HG02642 (cell line): Measurements from ENCODE around the gene LRFN2.

ENCODE experiments used
- ATAC-seq: cut with Tn5 transposase; IDR thresholded peaks from one replicate; pipeline ENCODE4 v1.9.1; 2021; ENCODE audit warnings: mild to moderate bottlenecking; ENCODE audit not compliant: unreplicated experiment, poor library complexity

Gene LRFN2

GRCh38 chr6:40443842-40444241, 143.3 kb downstream of the LRFN2 start:
- no peak for ATAC-seq

DNA sequence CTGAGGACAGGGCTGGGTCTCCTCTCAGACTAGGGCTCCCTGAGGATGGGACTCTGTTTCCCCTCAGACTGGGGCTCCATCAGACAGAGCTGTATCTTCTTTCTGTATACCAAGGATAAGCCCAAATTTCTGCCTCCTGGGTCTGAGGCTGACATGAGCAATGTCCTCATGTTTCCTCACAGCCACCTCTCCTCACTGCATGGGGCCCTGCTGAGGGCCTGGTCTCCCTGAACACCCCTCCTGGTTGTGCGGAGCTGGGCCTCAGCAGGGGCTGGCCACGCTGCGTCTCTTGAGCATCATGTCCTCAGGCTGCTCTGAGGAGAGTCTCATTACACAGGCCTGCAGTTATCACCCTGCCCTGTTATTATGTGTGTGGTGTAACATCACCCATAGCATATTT, 144.6 kb downstream of the LRFN2 start:
- no peak for ATAC-seq

- ATAC-seq = no peak
These were observed 146.0 kb downstream of the LRFN2 start for GRCh38 chr6:40441150-40441549.

DNA sequence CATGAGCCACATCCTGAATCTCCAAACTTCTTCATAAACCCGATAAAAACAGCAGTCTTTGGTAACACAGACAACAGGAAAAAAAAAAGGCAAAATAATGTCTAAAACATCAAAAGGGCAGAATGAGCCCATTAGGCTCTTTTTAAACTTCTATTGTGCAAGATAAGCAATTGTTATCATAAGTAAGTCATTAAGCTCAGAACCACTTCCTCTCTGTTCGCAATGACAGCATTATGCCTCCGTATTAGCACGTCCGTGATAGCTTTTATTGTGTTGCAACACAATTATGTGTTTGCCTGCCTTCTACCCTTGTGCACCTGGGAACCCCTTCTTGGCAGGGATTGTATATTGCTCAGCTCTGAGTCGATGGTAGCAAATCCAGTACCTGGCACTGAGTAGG, 147.1 kb downstream of the LRFN2 start:
- ATAC-seq = no peak

DNA sequence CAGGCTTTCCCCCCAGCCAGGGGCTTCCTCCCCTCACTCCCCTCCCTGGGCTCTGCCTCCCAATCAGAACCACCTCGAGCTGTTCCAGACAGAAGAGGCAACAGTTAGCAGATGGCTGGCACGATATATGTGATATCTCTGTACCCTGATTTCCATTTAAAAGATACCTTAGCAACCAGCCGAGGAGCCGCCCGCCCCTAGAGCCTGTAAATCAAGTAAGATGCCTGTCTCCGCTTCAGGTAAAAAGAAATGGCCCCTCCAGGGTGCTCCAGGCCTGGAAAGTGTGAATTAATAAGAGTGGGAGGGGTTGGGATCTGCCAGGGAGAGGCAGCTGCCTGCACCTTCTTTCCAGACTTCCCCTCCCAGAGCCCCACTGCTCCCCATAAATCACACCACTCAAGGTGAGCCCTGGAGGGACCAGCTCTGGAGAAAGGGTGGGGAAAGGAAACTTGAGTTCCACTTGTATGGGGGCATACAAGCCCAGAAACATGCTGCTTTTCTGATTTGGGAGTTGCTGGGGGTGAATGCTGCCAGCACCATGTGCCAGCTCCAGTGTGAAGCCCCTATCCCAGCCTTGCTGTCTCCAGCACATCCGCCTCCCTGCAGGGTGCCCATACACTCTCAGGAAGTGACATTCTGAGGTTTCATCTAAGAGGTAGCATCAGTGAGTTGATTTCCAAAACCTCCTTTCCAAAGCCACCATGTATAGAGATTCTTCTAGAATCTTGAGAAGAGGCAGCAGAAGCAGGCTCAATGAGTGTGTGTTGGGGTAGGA, 148.0 kb downstream of the LRFN2 start:
- no peak for ATAC-seq

GRCh38 chr6:40438246-40438887, 148.8 kb downstream of the LRFN2 start:
- no peak for ATAC-seq

- no peak for ATAC-seq
These were observed 149.5 kb downstream of the LRFN2 start for GRCh38 chr6:40437631-40438030.

DNA sequence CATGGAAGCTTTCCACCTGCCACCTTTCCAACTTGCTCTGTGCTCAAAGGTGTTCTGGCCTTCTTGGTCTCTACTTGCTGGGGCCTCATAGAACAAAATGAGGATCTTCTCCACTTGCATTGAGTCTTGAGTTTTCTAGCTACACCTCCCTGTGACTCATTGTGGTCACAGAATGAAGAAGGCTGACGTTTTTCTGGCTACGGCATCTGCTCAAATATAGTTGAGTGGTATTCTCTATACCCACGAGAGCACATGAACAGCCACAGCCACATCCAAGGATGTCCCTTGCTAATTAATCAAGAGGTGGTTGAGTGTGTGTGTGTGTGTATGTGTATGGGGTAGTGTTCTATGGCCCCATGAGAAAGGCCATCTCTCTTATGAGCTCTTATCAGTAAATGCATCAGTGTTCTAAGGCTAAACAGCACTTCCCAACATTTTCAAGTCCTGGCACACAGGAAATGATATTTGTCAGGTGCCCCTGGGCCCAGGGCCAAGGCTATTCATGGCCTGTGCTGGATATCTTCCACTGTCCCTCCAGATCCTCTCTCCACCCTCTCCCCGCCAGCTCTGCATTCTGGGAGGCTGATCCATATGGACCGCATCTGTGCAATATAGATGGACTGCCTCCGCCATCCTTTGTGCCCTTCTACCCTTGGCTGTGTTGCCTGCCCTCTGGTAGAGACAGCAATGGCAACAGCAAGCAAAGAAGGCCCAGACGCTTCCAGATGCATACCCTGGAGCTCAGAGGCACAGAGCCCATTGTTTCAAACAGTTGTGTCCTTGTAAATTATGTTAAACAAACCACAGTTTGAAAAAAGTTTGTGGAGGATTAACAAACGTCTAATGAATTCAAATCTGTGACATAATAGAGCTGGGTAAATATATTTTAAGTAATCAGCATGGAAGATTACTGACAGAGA, 150.2 kb downstream of the LRFN2 start:
- ATAC-seq = no peak

- ATAC-seq = no peak
These were observed 154.2 kb downstream of the LRFN2 start for GRCh38 chr6:40432982-40433381.

GRCh38 chr6:40431706-40432105, 155.5 kb downstream of the LRFN2 start:
- ATAC-seq = no peak

DNA sequence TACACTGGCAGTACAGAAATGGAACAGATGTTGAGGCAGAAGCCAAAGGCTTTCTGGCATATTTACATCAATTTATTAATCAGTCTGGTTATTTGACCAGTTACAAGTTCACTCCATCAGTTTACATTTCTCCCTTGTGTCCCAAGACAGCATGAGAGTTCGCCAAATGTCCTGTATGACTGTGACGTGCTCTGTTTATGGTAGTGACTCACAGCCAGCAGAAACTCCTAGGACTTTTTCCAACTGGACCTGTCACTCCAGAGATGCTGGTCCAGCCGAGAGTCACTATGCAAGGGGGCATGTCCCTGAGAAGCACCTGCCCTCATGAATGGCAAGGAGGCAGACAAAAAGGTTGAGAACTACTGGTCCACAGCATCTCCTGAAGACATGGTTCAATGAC, 160.0 kb downstream of the LRFN2 start:
- no peak for ATAC-seq

DNA sequence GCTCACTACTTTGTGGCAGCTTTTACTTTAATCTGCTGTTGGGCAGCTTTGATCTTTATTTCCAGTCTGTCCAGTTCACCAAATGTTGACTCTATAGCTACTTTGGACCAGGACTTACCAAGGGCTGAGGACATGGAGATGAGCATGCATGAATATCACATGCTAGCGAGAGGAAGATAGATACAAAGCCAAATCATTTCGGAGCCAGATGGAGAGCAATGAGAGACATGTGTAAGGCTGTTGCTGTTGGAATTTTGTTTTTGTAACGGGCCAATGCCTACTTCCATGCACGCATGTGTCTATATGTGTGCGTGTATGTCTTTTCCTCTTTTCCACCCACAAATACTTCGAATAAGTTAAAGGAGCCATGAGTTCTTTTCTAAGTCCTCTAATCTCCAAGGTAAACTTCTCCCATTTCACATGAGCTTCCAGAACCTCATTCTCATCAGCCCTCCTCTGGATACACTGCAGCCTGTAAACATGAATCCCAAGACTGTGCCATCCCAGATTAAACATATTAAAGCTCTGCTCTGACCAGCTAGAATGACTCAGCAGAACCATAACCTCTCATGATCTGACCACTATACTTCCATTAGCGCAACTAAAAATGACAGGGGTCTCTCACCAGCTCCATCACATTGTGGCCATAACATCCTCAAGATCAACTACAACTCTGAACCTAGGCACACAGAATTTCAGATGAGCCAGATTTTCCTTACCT, 160.7 kb downstream of the LRFN2 start:
- ATAC-seq = no peak

DNA sequence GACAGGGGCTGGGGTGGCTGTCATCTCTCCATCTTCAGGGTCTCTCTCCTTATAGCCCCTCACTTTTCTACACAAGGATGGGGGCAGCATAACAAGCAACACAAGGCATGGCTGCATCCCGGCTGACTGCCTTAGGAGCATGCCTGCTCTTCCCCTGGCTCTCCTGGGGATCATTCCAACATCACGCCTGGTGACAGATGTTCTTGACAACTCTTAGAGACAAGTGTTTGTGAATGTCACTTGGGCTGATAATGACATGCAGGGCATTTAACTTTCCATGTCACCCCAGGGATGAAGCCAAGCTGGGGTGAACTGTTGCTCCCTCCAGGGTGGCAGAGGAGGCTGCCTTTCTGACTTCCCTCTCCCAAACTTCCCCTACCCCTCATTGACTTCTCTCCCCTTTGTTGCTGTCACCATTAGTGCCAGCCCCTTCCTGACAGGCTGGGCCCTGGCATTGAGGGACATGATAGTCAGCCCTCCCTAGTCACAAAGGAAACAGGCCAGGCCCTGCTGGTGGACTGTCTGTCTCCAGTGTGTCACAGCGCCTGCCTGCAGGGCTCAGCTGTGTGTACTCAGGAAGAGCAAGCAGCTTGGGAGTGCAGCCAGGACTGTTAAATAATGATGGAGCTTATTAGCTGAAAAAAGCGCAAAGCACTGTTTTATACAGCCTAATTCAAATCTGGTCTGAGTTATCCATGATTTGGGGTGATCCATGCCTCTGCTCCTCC, 161.8 kb downstream of the LRFN2 start:
- ATAC-seq = no peak

DNA sequence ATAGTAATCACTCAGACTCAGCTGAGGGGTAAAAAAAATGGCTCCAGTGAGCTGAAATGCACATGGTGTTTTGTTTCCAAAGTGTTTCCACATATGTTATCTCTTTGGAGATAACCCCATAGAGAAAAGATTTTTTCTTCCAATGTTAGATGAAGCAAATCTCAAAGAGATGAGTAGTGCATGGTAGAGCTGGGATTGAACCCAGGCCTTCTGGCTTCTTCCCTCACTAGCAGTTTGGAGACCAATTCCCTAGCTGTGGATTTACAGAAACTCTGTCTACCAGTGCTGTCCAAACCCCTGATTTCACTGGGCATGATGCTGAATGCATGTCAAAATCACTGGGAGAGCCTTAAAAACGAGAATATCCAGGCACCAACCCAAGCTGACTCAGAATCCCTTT, 165.1 kb downstream of the LRFN2 start:
- no peak for ATAC-seq

GRCh38 chr6:40419946-40420728, 167.0 kb downstream of the LRFN2 start:
- ATAC-seq = no peak

- ATAC-seq = no peak
These were observed 167.8 kb downstream of the LRFN2 start for GRCh38 chr6:40419377-40419776.

- no peak for ATAC-seq
These were observed 170.1 kb downstream of the LRFN2 start for GRCh38 chr6:40417031-40417430.

DNA sequence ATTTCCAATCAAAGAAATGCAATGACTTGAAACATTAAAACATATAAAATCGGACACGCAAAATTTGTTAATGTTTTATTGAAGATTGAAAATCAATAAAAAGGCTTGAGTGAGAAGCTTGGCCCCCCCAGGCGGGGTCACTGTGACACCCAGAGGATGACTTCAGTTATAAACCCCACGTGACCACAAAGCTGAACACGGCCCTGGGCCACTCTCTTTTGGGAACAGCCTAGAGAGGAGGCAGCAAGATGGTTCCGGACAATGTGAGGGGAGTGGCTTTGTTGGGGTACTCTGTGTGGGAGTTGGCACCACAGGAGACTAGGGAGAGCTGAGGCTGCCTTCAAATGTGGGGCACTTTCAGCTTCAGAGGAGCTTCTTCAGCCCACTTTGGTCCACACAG, 172.5 kb downstream of the LRFN2 start:
- ATAC-seq = no peak

DNA sequence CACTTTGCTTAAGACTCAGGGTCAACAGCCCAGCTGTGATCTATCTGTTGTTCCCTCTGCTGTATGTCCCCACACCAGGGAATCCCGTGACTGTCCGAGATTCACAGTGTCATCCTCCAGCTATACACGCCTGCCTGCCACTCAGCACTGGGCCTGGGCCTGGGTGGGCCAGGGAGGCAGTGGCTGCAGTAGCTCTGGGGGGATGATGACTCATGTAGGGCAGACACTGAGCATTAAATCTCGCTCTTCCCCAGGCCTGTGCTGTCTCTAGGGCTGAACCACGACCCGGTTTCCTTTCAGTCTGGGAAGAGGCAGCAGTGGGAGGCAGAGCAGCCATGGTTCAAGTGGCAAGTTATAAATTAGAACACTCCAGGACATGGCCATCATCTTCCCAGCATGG, 173.9 kb downstream of the LRFN2 start:
- no peak for ATAC-seq
